ENCODE measurements around the gene IFNA6. TPM values are rescaled to one million over a fixed set of nuclear protein-coding genes. Genes with fewer than 3 reads are reported as not detected.

Gene IFNA6
- total RNA-seq, 1 donor from 2014 or later: not detected

GRCh38 chr9:21340735-21341134 is 10.0 kb downstream of the IFNA6 start:
- Histone ChIP-seq H3K36me3 (no peaks in the 10 kb centered on the region), H2AFZ (replicated peaks) (no peak overlapping the region), H3K4me2 (no peak overlapping the region), H3K4me1 (peaks cover 2% of the 10 kb centered on the region), H3K9ac (no peak overlapping the region), H4K20me1 (ENCODE audit: low read depth) (no peaks in the 10 kb centered on the region), H3K4me3 (no peak overlapping the region), H3K9me3 (ENCODE audit: low read depth) (no peaks in the 10 kb centered on the region), H3F3A (ENCODE audit: low read depth) (no peaks in the 10 kb centered on the region), H3K79me2 (ENCODE audit: low read depth) (no peaks in the 10 kb centered on the region), H3K27ac (no peak overlapping the region), H3K27me3 (no peaks in the 10 kb centered on the region)
- Mint-ChIP-seq H3K27me3 (ENCODE audit: insufficient read depth, low read depth) (no peaks in the 10 kb centered on the region), H3K27ac (no peak overlapping the region), H3K9me3 (peaks cover 8% of the 10 kb centered on the region), H3K4me3 (no peak overlapping the region), H3K36me3 (no peaks in the 10 kb centered on the region), H3K4me1 (peaks cover 4% of the 10 kb centered on the region)
- DNase-seq (ENCODE audit: low spot score): no peak
- TF ChIP-seq EZH2phosphoT487 (IDR thresholded peaks at IDR 0.05) (no peak), CTCF (IDR thresholded peaks at IDR 0.05) (no peak), EZH2 (IDR thresholded peaks at IDR 0.05) (no peak)

GRCh38 chr9:21336457-21336856 is 14.2 kb downstream of the IFNA6 start:
- no peaks in the 10 kb centered on the region for H3K27me3 ChIP-seq
- no peaks in the 10 kb centered on the region for H3K9me3 ChIP-seq (ENCODE audit: low read depth)
- no peak overlapping the region for H3K9ac ChIP-seq
- no peak overlapping the region for H3K27ac Mint-ChIP-seq
- H3K36me3 Mint-ChIP-seq: peaks cover 15% of the 10 kb centered on the region
- H3K4me2 ChIP-seq: no peak overlapping the region
- no peak overlapping the region for H3K27ac ChIP-seq
- H3K9me3 Mint-ChIP-seq: no peaks in the 10 kb centered on the region
- no peaks in the 10 kb centered on the region for H3K36me3 ChIP-seq
- no peak for DNase-seq (ENCODE audit: low spot score)
- TF ChIP-seq EZH2phosphoT487 (IDR thresholded peaks at IDR 0.05) (no peak), CTCF (IDR thresholded peaks at IDR 0.05) (peak; percentile 3)
- H3K4me3 ChIP-seq: no peak overlapping the region
- H3K79me2 ChIP-seq (ENCODE audit: low read depth): peaks cover 37% of the 10 kb centered on the region
- no peaks in the 10 kb centered on the region for H3F3A ChIP-seq (ENCODE audit: low read depth)
- H3K4me1 Mint-ChIP-seq: peaks cover 34% of the 10 kb centered on the region
- H2AFZ ChIP-seq (replicated peaks): peak overlapping the region; percentile 44
- no peak overlapping the region for H3K4me3 Mint-ChIP-seq
- peaks cover 21% of the 10 kb centered on the region for H4K20me1 ChIP-seq (ENCODE audit: low read depth)
- no peaks in the 10 kb centered on the region for H3K27me3 Mint-ChIP-seq (ENCODE audit: insufficient read depth, low read depth)
- peaks cover 11% of the 10 kb centered on the region for H3K4me1 ChIP-seq

- TF ChIP-seq EZH2 (IDR thresholded peaks at IDR 0.05): no peak
- no peak for TF ChIP-seq CTCF (IDR thresholded peaks at IDR 0.05)
- TF ChIP-seq EZH2phosphoT487 (IDR thresholded peaks at IDR 0.05): no peak
- H3K9ac ChIP-seq: peak within 1 kb of the TSS; percentile 97
- H3K27ac Mint-ChIP-seq: peak within 1 kb of the TSS; percentile 95
- peaks cover 52% of the 10 kb centered on the region for H3K79me2 ChIP-seq (ENCODE audit: low read depth)
- H3K4me1 Mint-ChIP-seq: peaks cover 40% of the 10 kb centered on the region
- H2AFZ ChIP-seq (replicated peaks): peak within 1 kb of the TSS; percentile 93
- no peaks in the 10 kb centered on the region for H3K9me3 Mint-ChIP-seq
- H3K4me2 ChIP-seq: peak within 1 kb of the TSS; percentile 83
- H3K4me3 ChIP-seq: peak within 1 kb of the TSS; percentile 67
- no peaks in the 10 kb centered on the region for H3K27me3 ChIP-seq
- no peaks in the 10 kb centered on the region for H3K27me3 Mint-ChIP-seq (ENCODE audit: insufficient read depth, low read depth)
- H3K36me3 Mint-ChIP-seq: peaks cover 16% of the 10 kb centered on the region
- H3K27ac ChIP-seq: peak within 1 kb of the TSS; percentile 92
- H3K36me3 ChIP-seq: no peaks in the 10 kb centered on the region
- no peaks in the 10 kb centered on the region for H3F3A ChIP-seq (ENCODE audit: low read depth)
- peaks cover 36% of the 10 kb centered on the region for H4K20me1 ChIP-seq (ENCODE audit: low read depth)
- H3K4me1 ChIP-seq: peaks cover 11% of the 10 kb centered on the region
- H3K4me3 Mint-ChIP-seq: peak within 1 kb of the TSS; percentile 92
- peak; percentile 96 for DNase-seq (ENCODE audit: low spot score)
- no peaks in the 10 kb centered on the region for H3K9me3 ChIP-seq (ENCODE audit: low read depth)
Measured at GRCh38 chr9:21334701-21335632, 15.7 kb downstream of the IFNA6 start, which contains the start of gene KLHL9. TSS of gene KLHL9 (minus strand) at chr9:21335404. CDS start at chr9:21334859, 545 bp downstream.
